Measurements from ENCODE around the gene CDC25B.
A peak's percentile ranks its signal among the peaks of the same experiment; 100 is the strongest.

The CDC25B gene

GRCh38 chr20:3804254-3804751 is 8.2 kb downstream of the CDC25B start:
- H3K4me3 ChIP-seq (ENCODE audit: extremely low read depth, insufficient read depth, low read length, poor library complexity, severe bottlenecking): no peak overlapping the region
- WGBS, 2 experiments (ENCODE audit: insufficient coverage in 2 of 2): 87 to 97% methylated on average over 7 of the region's 11 CpGs
- no peak overlapping the region for H3K27ac ChIP-seq (ENCODE audit: low read depth, low read length, severe bottlenecking)
- H3K4me1 ChIP-seq (ENCODE audit: control insufficient read depth, insufficient read depth, low read length, poor library complexity, severe bottlenecking): peaks cover 36% of the 10 kb centered on the region
- peaks cover 60% of the 10 kb centered on the region for H3K36me3 ChIP-seq (ENCODE audit: control insufficient read depth, insufficient read depth, low read length)
- no peaks in the 10 kb centered on the region for H3K9me3 ChIP-seq (ENCODE audit: control insufficient read depth, low read length)

- H3K36me3 ChIP-seq (ENCODE audit: control insufficient read depth, insufficient read depth, low read length): peaks cover 60% of the 10 kb centered on the region
- H3K27ac ChIP-seq (ENCODE audit: low read depth, low read length, severe bottlenecking): no peak overlapping the region
Measured at GRCh38 chr20:3804781-3805180, 8.7 kb downstream of the CDC25B start.

GRCh38 chr20:3808544-3808943 is 12.4 kb downstream of the CDC25B start:
- Histone ChIP-seq H3K27ac (ENCODE audit: low read depth, low read length, severe bottlenecking) (peak overlapping the region; percentile 64), H3K4me1 (ENCODE audit: control insufficient read depth, insufficient read depth, low read length, poor library complexity, severe bottlenecking) (peaks cover 36% of the 10 kb centered on the region), H3K9me3 (ENCODE audit: control insufficient read depth, low read length) (no peaks in the 10 kb centered on the region), H3K36me3 (ENCODE audit: control insufficient read depth, insufficient read depth, low read length) (peaks cover 26% of the 10 kb centered on the region), H3K4me3 (ENCODE audit: extremely low read depth, insufficient read depth, low read length, poor library complexity, severe bottlenecking) (no peak overlapping the region)
- WGBS, 2 experiments (ENCODE audit: insufficient coverage in 2 of 2): no CpG with 5 or more reads among the region's 3 CpGs

More at GRCh38 chr20:3804781-3805180, 8.7 kb downstream of the CDC25B start:
- H3K9me3 ChIP-seq (ENCODE audit: control insufficient read depth, low read length): no peaks in the 10 kb centered on the region
- peaks cover 34% of the 10 kb centered on the region for H3K4me1 ChIP-seq (ENCODE audit: control insufficient read depth, insufficient read depth, low read length, poor library complexity, severe bottlenecking)
- no peak overlapping the region for H3K4me3 ChIP-seq (ENCODE audit: extremely low read depth, insufficient read depth, low read length, poor library complexity, severe bottlenecking)
- WGBS, 2 experiments (ENCODE audit: insufficient coverage in 2 of 2): 90 to 92% methylated on average over 5 to 10 of the region's 11 CpGs

GRCh38 chr20:3811467-3812258 is 15.6 kb downstream of the CDC25B start:
- no peaks in the 10 kb centered on the region for H3K9me3 ChIP-seq (ENCODE audit: control insufficient read depth, low read length)
- H3K4me3 ChIP-seq (ENCODE audit: extremely low read depth, insufficient read depth, low read length, poor library complexity, severe bottlenecking): no peak overlapping the region
- peaks cover 20% of the 10 kb centered on the region for H3K4me1 ChIP-seq (ENCODE audit: control insufficient read depth, insufficient read depth, low read length, poor library complexity, severe bottlenecking)
- WGBS, 2 experiments (ENCODE audit: insufficient coverage in 2 of 2): 76 to 90% methylated on average over 12 to 17 of the region's 20 CpGs
- H3K27ac ChIP-seq (ENCODE audit: low read depth, low read length, severe bottlenecking): peak overlapping the region; percentile 45
- H3K36me3 ChIP-seq (ENCODE audit: control insufficient read depth, insufficient read depth, low read length): peaks cover 7% of the 10 kb centered on the region

- WGBS, 2 experiments (ENCODE audit: insufficient coverage in 2 of 2): 95 to 96% methylated on average over 5 of the region's 9 CpGs
- H3K27ac ChIP-seq (ENCODE audit: low read depth, low read length, severe bottlenecking): no peak overlapping the region
Measured at GRCh38 chr20:3812259-3812681, 16.2 kb downstream of the CDC25B start.

GRCh38 chr20:3812975-3813847 is 17.1 kb downstream of the CDC25B start:
- Histone ChIP-seq H3K4me1 (ENCODE audit: control insufficient read depth, insufficient read depth, low read length, poor library complexity, severe bottlenecking) (peaks cover 10% of the 10 kb centered on the region), H3K27ac (ENCODE audit: low read depth, low read length, severe bottlenecking) (no peak overlapping the region), H3K36me3 (ENCODE audit: control insufficient read depth, insufficient read depth, low read length) (no peaks in the 10 kb centered on the region), H3K9me3 (ENCODE audit: control insufficient read depth, low read length) (no peaks in the 10 kb centered on the region), H3K4me3 (ENCODE audit: extremely low read depth, insufficient read depth, low read length, poor library complexity, severe bottlenecking) (no peak overlapping the region)
- 88 to 94% methylated on average over 4 to 8 of the region's 8 CpGs for WGBS, 2 experiments (ENCODE audit: insufficient coverage in 2 of 2)

More at GRCh38 chr20:3812259-3812681, 16.2 kb downstream of the CDC25B start:
- Histone ChIP-seq H3K9me3 (ENCODE audit: control insufficient read depth, low read length) (no peaks in the 10 kb centered on the region), H3K4me3 (ENCODE audit: extremely low read depth, insufficient read depth, low read length, poor library complexity, severe bottlenecking) (no peak overlapping the region), H3K36me3 (ENCODE audit: control insufficient read depth, insufficient read depth, low read length) (peaks cover under 1% of the 10 kb centered on the region), H3K4me1 (ENCODE audit: control insufficient read depth, insufficient read depth, low read length, poor library complexity, severe bottlenecking) (peaks cover 20% of the 10 kb centered on the region)

- H3K9me3 ChIP-seq (ENCODE audit: control insufficient read depth, low read length): no peaks in the 10 kb centered on the region
- no peak overlapping the region for H3K4me3 ChIP-seq (ENCODE audit: extremely low read depth, insufficient read depth, low read length, poor library complexity, severe bottlenecking)
- WGBS, 2 experiments (ENCODE audit: insufficient coverage in 2 of 2): 74 to 98% methylated on average over 6 of the region's 12 CpGs
- no peaks in the 10 kb centered on the region for H3K36me3 ChIP-seq (ENCODE audit: control insufficient read depth, insufficient read depth, low read length)
- no peak overlapping the region for H3K27ac ChIP-seq (ENCODE audit: low read depth, low read length, severe bottlenecking)
- H3K4me1 ChIP-seq (ENCODE audit: control insufficient read depth, insufficient read depth, low read length, poor library complexity, severe bottlenecking): peaks cover 8% of the 10 kb centered on the region
Measured at GRCh38 chr20:3813848-3814581, 17.9 kb downstream of the CDC25B start.

- H3K27ac ChIP-seq (ENCODE audit: low read depth, low read length, severe bottlenecking): no peak overlapping the region
- H3K9me3 ChIP-seq (ENCODE audit: control insufficient read depth, low read length): no peaks in the 10 kb centered on the region
- H3K4me3 ChIP-seq (ENCODE audit: extremely low read depth, insufficient read depth, low read length, poor library complexity, severe bottlenecking): no peak overlapping the region
- WGBS, 2 experiments (ENCODE audit: insufficient coverage in 2 of 2): 90 to 93% methylated on average over 3 to 5 of the region's 7 CpGs
- H3K4me1 ChIP-seq (ENCODE audit: control insufficient read depth, insufficient read depth, low read length, poor library complexity, severe bottlenecking): peaks cover 8% of the 10 kb centered on the region
- no peaks in the 10 kb centered on the region for H3K36me3 ChIP-seq (ENCODE audit: control insufficient read depth, insufficient read depth, low read length)
Measured at GRCh38 chr20:3814928-3815495, 18.9 kb downstream of the CDC25B start.

GRCh38 chr20:3815703-3816315 is 19.7 kb downstream of the CDC25B start:
- Histone ChIP-seq H3K4me1 (ENCODE audit: control insufficient read depth, insufficient read depth, low read length, poor library complexity, severe bottlenecking) (peaks cover 8% of the 10 kb centered on the region), H3K27ac (ENCODE audit: low read depth, low read length, severe bottlenecking) (no peak overlapping the region), H3K9me3 (ENCODE audit: control insufficient read depth, low read length) (no peaks in the 10 kb centered on the region), H3K4me3 (ENCODE audit: extremely low read depth, insufficient read depth, low read length, poor library complexity, severe bottlenecking) (no peak overlapping the region), H3K36me3 (ENCODE audit: control insufficient read depth, insufficient read depth, low read length) (no peaks in the 10 kb centered on the region)
- WGBS, 2 experiments (ENCODE audit: insufficient coverage in 2 of 2): 71 to 74% methylated on average over 7 of the region's 9 CpGs

Data from mesodermal cell (in vitro differentiated cells).